Measurements from ENCODE around the gene MEG3. TPM values are rescaled to one million over a fixed set of nuclear protein-coding genes. Genes with fewer than 3 reads are reported as not detected.

MEG3 gene
- total and polyA plus RNA-seq, 12 donors, result 86.6 to 8,129 (median 728) TPM

- 83 to 88% (median 85%) methylated on average over 22 of the region's 22 CpGs for WGBS, 4 donors
- intact Hi-C loops (cut with DNase I), result no loop called here
- TF ChIP-seq POLR2A (IDR thresholded peaks at IDR 0.05) (no peak), CTCF (IDR thresholded peaks at IDR 0.05) (no peak)
- Histone ChIP-seq H3K27ac (no peak overlapping the region), H3K4me3 (no peak overlapping the region), H3K27me3 (no peaks in the 10 kb centered on the region), H3K4me1 (replicated peaks in 1 of 2) (no peaks in the 10 kb centered on the region), H3K36me3 (replicated peaks in 1 of 2) (no peaks in the 10 kb centered on the region), H3K9me3 (replicated peaks in 1 of 3) (no peaks in the 10 kb centered on the region)
- peak in 3 of 7 donors; percentile 6 to 46 (median 7) for DNase-seq
These were observed 47.9 kb upstream of the MEG3 start for GRCh38 chr14:100777818-100778525.

- Histone ChIP-seq H3K4me3 (no peak overlapping the region), H3K4me1 (replicated peaks in 1 of 2) (no peaks in the 10 kb centered on the region), H3K36me3 (replicated peaks in 1 of 2) (no peaks in the 10 kb centered on the region), H3K27ac (no peak overlapping the region), H3K9me3 (replicated peaks in 1 of 3) (no peaks in the 10 kb centered on the region), H3K27me3 (no peaks in the 10 kb centered on the region)
- TF ChIP-seq POLR2A (IDR thresholded peaks at IDR 0.05), result no peak
- TF ChIP-seq CTCF (IDR thresholded peaks at IDR 0.05), result no peak
- intact Hi-C loops (cut with DNase I), result no loop called here
- WGBS, 4 donors, result 83 to 95% (median 90%) methylated on average over 7 of the region's 7 CpGs
- DNase-seq, result peak in 2 of 7 donors; percentile 5 to 45
These were observed 47.4 kb upstream of the MEG3 start for GRCh38 chr14:100778526-100778882.

- intact Hi-C loops (cut with DNase I), result no loop called here
- Histone ChIP-seq H3K27ac (no peak overlapping the region), H3K9me3 (replicated peaks in 1 of 3) (no peaks in the 10 kb centered on the region), H3K4me3 (no peak overlapping the region), H3K4me1 (replicated peaks in 1 of 2) (no peaks in the 10 kb centered on the region), H3K27me3 (no peaks in the 10 kb centered on the region), H3K36me3 (replicated peaks in 1 of 2) (no peaks in the 10 kb centered on the region)
- peak in 2 of 7 donors; percentile 14 to 49 for DNase-seq
- no peak for TF ChIP-seq CTCF (IDR thresholded peaks at IDR 0.05)
- no peak for TF ChIP-seq POLR2A (IDR thresholded peaks at IDR 0.05)
- WGBS, 4 donors, result 92 to 96% (median 94%) methylated on average over 19 to 24 of the region's 24 CpGs
These were observed 46.8 kb upstream of the MEG3 start for GRCh38 chr14:100778951-100779690.

- intact Hi-C loops (cut with DNase I), result no loop called here
- TF ChIP-seq POLR2A (IDR thresholded peaks at IDR 0.05), result no peak
- TF ChIP-seq CTCF (IDR thresholded peaks at IDR 0.05), result no peak
- Histone ChIP-seq H3K9me3 (replicated peaks in 1 of 3) (no peaks in the 10 kb centered on the region), H3K27ac (no peak overlapping the region), H3K27me3 (no peaks in the 10 kb centered on the region), H3K36me3 (replicated peaks in 1 of 2) (no peaks in the 10 kb centered on the region), H3K4me1 (replicated peaks in 1 of 2) (no peaks in the 10 kb centered on the region), H3K4me3 (no peak overlapping the region)
- peak in 3 of 7 donors; percentile 9 to 48 (median 12) for DNase-seq
- WGBS, 4 donors, result 94 to 97% (median 96%) methylated on average over 13 of the region's 13 CpGs
These were observed 46.2 kb upstream of the MEG3 start for GRCh38 chr14:100779691-100780080.

All from adrenal gland (tissue), 12 donors.